GM18508 (cell line): ENCODE data around the gene MFF.

Experiments used
- ATAC-seq: cut with Tn5 transposase; IDR thresholded peaks from one replicate; pipeline ENCODE4 v1.9.1; 2021; ENCODE audit warnings: moderate number of reproducible peaks; ENCODE audit not compliant: insufficient read depth, unreplicated experiment

The MFF gene

GRCh38 chr2:227324995-227325838, at the start of gene MFF:
Gene MFF (plus strand): TSS chr2:227325251. CDS start chr2:227330666, 5,415 bp downstream.
- peak; percentile 92 for ATAC-seq

GRCh38 chr2:227280895-227281294, 44.2 kb upstream of the MFF start:
- no peak for ATAC-seq

GRCh38 chr2:227285741-227286236, 39.3 kb upstream of the MFF start:
- ATAC-seq = no peak

GRCh38 chr2:227287771-227288170, 37.3 kb upstream of the MFF start:
- no peak for ATAC-seq

- no peak for ATAC-seq
Observed at GRCh38 chr2:227292314-227292713, 32.7 kb upstream of the MFF start.

GRCh38 chr2:227293531-227293930, 31.5 kb upstream of the MFF start:
- ATAC-seq = no peak

GRCh38 chr2:227295806-227296205, 29.2 kb upstream of the MFF start:
- ATAC-seq = no peak

GRCh38 chr2:227296671-227297405, 28.2 kb upstream of the MFF start:
- no peak for ATAC-seq

- ATAC-seq = no peak
Observed at GRCh38 chr2:227301523-227301922, 23.5 kb upstream of the MFF start.

GRCh38 chr2:227308784-227309183, 16.3 kb upstream of the MFF start:
- no peak for ATAC-seq

GRCh38 chr2:227310756-227311110, 14.3 kb upstream of the MFF start:
- ATAC-seq = no peak

GRCh38 chr2:227311861-227312506, 13.1 kb upstream of the MFF start:
- ATAC-seq = no peak

- no peak for ATAC-seq
Observed at GRCh38 chr2:227312579-227312978, 12.5 kb upstream of the MFF start.

- no peak for ATAC-seq
Observed at GRCh38 chr2:227313310-227313709, 11.7 kb upstream of the MFF start.

- ATAC-seq = no peak
Observed at GRCh38 chr2:227317834-227318233, 7.2 kb upstream of the MFF start.

GRCh38 chr2:227320305-227321094, 4.6 kb upstream of the MFF start:
- ATAC-seq = no peak

GRCh38 chr2:227322530-227323205, 2.4 kb upstream of the MFF start:
- ATAC-seq = no peak

GRCh38 chr2:227323818-227324217, 1.2 kb upstream of the MFF start:
- ATAC-seq = no peak

- ATAC-seq = no peak
Observed at GRCh38 chr2:227324642-227324994, 433 bp upstream of the MFF start.

GRCh38 chr2:227325839-227326195, 766 bp downstream of the MFF start:
- ATAC-seq = no peak
